ENCODE measurements around the gene ELOVL1.

Gene ELOVL1

DNA sequence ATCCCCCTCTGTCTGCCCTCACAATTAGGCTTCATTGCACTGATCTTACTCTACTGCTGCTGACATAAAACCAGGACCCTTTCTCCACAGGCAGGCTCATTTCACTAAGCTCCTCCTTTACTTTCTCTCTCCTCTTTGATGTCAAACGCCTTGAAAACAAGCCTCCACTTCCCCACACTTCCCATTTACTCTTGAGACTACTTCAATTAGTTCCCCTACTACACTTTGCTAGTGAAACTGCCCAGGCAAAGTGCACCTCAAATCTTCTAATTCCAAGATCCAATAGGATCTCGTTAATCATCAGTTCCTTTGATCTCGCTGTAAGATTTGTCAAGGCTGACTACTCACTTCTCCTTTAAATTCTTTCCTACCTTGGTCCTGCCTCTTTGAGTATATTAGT is 14.9 kb downstream of the ELOVL1 start:
- TF ChIP-seq TEAD4 (IDR thresholded peaks at IDR 0.05) (no peak), NFIC (IDR thresholded peaks at IDR 0.05) (no peak), EGR1 (IDR thresholded peaks at IDR 0.05) (no peak), CEBPB (IDR thresholded peaks at IDR 0.05) (no peak)
- TF ChIP-seq, protein P1, sequence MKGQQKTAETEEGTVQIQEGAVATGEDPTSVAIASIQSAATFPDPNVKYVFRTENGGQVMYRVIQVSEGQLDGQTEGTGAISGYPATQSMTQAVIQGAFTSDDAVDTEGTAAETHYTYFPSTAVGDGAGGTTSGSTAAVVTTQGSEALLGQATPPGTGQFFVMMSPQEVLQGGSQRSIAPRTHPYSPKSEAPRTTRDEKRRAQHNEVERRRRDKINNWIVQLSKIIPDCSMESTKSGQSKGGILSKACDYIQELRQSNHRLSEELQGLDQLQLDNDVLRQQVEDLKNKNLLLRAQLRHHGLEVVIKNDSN (IDR thresholded peaks at IDR 0.05) = no peak

DNA sequence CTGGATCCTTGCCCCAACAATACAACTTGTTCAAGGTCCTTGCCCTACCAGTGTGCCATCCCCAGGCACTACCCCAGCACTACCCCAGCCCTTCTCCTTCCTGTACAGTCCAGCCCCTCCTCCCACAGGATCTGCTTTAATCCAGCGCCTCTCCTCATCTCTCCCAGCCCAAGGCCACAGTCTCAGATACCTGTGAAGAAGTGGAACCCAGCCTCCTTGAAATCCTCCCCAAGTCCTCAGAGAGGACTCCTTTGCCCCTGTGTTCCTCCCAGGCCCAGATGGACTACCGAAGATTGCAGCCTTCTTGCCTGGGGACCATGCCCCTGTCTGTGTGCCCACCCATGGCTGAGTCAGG is 15.5 kb downstream of the ELOVL1 start:
- TF ChIP-seq NFIC (IDR thresholded peaks at IDR 0.05) (no peak), CEBPB (IDR thresholded peaks at IDR 0.05) (no peak), EP300 (IDR thresholded peaks at IDR 0.05; ENCODE audit: borderline replicate concordance) (no peak), RAD21 (IDR thresholded peaks at IDR 0.05; ENCODE audit: low read depth) (no peak), FOXM1 (IDR thresholded peaks at IDR 0.05; ENCODE audit: borderline replicate concordance, low read depth) (no peak)
- TF ChIP-seq, protein P2, sequence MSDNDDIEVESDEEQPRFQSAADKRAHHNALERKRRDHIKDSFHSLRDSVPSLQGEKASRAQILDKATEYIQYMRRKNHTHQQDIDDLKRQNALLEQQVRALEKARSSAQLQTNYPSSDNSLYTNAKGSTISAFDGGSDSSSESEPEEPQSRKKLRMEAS (IDR thresholded peaks at IDR 0.05) = no peak

DNA sequence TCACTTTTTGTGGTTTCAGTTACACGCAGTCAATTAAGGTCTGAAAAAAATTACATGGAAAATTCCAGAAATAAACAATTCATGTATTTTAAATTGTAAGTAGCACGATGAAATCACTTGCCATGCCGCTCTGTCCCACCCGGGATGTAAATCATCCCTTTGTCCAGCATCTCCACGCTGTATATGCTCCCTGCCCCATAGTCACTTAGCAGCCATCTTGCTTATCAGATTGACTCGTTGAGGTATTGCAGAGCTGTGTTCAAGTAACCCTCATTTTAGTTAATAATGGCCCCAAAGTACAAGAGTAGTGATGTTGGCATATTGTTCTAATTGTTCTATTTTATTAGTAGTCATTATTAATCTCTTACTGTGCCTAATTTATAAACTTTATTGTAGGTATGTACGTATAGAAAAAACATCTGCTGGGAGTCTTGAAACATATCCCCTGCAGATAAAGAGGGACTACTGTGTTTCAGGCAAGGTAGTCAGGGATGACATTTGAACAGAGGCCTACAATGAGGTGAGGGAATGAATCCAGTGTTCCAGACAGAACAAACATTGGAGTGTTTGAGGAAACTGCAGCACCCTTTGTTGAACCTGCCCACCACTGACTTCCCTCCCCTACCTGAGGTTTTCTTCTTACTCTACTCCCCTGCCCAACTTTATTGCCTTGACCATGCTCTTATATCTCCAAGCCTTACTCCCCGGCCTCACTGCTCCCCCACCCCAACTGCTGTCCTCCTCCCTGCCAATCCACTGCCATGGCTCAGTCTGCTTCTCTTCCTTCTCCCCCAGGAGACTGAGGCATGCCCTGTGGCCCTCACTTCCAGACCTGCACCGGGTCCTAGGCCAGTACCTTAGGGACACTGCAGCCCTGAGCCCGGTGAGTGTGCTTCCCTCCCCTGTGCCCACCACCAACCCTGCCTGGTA is 16.1 kb downstream of the ELOVL1 start:
- TF ChIP-seq TEAD4 (IDR thresholded peaks at IDR 0.05) (no peak), NFIC (IDR thresholded peaks at IDR 0.05) (no peak), EP300 (IDR thresholded peaks at IDR 0.05; ENCODE audit: borderline replicate concordance) (no peak), RAD21 (IDR thresholded peaks at IDR 0.05; ENCODE audit: low read depth) (no peak)

DNA sequence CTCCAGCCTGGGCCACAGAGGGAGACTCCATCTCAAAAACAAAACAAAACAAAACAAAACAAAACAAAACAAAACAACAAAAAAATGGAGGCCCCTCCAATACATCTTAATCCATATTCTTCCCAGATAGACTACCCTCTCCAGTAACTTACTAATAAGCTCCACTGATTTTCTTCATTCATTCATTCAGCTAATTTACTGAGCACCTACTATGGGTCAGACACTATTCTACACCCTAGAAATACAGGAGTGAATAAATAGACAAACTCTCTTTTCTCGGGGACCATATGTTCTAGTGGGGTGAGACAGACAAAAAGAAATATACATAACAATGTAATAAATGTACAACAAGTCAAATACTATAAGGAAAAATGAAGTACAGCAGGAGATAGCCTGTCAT is 16.8 kb downstream of the ELOVL1 start:
- TF ChIP-seq FOXM1 (IDR thresholded peaks at IDR 0.05; ENCODE audit: borderline replicate concordance, low read depth) (no peak), YY1 (IDR thresholded peaks at IDR 0.05; ENCODE audit: low read depth) (no peak), RAD21 (IDR thresholded peaks at IDR 0.05; ENCODE audit: low read depth) (no peak), CREB1 (IDR thresholded peaks at IDR 0.05; ENCODE audit: low read depth) (no peak), TAF1 (IDR thresholded peaks at IDR 0.05; ENCODE audit: low read depth) (no peak)
- TF ChIP-seq, protein P2 (IDR thresholded peaks at IDR 0.05) = no peak

DNA sequence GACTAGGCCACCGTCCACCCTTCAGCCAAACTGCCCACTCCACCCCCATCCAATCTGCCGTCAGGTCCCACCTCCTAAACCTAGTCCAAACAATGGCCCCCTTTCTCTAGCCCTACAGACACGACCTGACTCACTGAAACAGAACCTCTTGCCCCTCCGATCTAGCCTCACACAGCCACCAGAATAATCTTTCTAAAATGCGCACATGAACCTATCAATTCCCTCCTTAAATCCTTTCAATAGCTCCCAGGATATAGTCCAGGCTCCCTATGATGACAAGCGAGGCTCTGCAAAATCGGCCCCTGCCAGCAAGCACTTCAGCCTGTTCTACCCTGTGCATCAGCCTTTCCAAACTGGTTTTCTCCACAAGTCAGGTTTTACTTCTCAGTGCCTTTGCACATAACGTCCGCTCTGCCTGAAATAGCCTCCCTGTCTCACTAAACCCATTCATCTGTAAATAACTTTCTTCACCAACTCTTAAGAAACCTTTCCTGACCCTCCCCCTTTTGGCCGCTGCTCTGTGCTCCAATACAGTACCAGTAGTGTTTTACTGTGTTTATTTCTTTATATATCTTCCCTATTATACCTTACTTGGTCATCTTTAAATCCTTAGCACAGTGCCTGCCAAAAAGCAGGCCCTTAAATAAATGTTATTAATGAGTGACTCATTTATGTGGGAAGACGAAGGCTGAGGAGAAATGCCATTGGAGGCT is 18.1 kb downstream of the ELOVL1 start:
- no peak for TF ChIP-seq TAF1 (IDR thresholded peaks at IDR 0.05; ENCODE audit: low read depth)
- no peak for TF ChIP-seq YY1 (IDR thresholded peaks at IDR 0.05; ENCODE audit: low read depth)
- no peak for TF ChIP-seq FOXM1 (IDR thresholded peaks at IDR 0.05; ENCODE audit: borderline replicate concordance, low read depth)
- no peak for TF ChIP-seq CEBPB (IDR thresholded peaks at IDR 0.05)
- TF ChIP-seq, protein P3, sequence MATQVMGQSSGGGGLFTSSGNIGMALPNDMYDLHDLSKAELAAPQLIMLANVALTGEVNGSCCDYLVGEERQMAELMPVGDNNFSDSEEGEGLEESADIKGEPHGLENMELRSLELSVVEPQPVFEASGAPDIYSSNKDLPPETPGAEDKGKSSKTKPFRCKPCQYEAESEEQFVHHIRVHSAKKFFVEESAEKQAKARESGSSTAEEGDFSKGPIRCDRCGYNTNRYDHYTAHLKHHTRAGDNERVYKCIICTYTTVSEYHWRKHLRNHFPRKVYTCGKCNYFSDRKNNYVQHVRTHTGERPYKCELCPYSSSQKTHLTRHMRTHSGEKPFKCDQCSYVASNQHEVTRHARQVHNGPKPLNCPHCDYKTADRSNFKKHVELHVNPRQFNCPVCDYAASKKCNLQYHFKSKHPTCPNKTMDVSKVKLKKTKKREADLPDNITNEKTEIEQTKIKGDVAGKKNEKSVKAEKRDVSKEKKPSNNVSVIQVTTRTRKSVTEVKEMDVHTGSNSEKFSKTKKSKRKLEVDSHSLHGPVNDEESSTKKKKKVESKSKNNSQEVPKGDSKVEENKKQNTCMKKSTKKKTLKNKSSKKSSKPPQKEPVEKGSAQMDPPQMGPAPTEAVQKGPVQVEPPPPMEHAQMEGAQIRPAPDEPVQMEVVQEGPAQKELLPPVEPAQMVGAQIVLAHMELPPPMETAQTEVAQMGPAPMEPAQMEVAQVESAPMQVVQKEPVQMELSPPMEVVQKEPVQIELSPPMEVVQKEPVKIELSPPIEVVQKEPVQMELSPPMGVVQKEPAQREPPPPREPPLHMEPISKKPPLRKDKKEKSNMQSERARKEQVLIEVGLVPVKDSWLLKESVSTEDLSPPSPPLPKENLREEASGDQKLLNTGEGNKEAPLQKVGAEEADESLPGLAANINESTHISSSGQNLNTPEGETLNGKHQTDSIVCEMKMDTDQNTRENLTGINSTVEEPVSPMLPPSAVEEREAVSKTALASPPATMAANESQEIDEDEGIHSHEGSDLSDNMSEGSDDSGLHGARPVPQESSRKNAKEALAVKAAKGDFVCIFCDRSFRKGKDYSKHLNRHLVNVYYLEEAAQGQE (IDR thresholded peaks at IDR 0.05; ENCODE audit: low read depth) = no peak
- no peak for TF ChIP-seq EGR1 (IDR thresholded peaks at IDR 0.05)
- no peak for TF ChIP-seq CREB1 (IDR thresholded peaks at IDR 0.05; ENCODE audit: low read depth)
- no peak for TF ChIP-seq EP300 (IDR thresholded peaks at IDR 0.05; ENCODE audit: borderline replicate concordance)
- no peak for TF ChIP-seq ZBTB7A (IDR thresholded peaks at IDR 0.05; ENCODE audit: low read depth)
- TF ChIP-seq TCF12 (IDR thresholded peaks at IDR 0.05; ENCODE audit: low read depth) = no peak
- TF ChIP-seq RAD21 (IDR thresholded peaks at IDR 0.05; ENCODE audit: low read depth) = no peak
- no peak for TF ChIP-seq NFIC (IDR thresholded peaks at IDR 0.05)
- TF ChIP-seq, protein P2 (IDR thresholded peaks at IDR 0.05) = no peak
- no peak for TF ChIP-seq TEAD4 (IDR thresholded peaks at IDR 0.05)
- TF ChIP-seq, protein P1 (IDR thresholded peaks at IDR 0.05) = no peak

DNA sequence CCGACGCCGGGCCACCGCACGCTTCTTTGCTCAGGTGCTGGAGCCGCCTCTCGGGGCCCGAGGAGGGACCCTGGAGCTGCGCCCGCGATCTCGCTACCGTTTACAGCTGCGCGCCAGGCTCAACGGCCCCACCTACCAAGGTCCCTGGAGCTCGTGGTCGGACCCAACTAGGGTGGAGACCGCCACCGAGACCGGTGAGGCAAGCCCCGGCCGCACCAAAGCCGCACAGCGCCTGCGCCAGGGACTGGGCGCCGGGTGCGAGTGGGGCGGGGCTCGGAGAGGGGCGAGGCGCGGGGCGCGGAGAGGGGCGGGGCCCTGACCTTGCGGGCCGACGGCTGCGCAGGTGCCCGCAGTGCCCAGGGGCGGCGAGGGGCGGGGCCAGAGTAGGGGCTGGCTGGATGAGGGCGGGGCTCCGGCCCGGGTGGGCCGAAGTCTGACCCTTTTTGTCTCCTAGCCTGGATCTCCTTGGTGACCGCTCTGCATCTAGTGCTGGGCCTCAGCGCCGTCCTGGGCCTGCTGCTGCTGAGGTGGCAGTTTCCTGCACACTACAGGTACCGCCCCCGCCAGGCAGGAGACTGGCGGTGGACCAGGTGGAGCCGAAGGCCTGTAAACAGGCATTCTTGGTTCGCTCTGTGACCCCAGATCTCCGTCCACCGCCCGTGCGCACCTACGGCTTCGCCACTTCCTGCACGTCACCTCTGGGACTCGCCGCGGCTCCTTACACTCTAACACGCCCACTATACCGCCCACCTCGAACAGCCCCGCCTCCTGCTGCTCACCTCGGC is 18.8 kb downstream of the ELOVL1 start:
- TF ChIP-seq, protein P3 (IDR thresholded peaks at IDR 0.05; ENCODE audit: low read depth) = no peak
- TF ChIP-seq YY1 (IDR thresholded peaks at IDR 0.05; ENCODE audit: low read depth) (peak; percentile 39), CREB1 (IDR thresholded peaks at IDR 0.05; ENCODE audit: low read depth) (peak; percentile 60), EP300 (IDR thresholded peaks at IDR 0.05; ENCODE audit: borderline replicate concordance) (no peak), TEAD4 (IDR thresholded peaks at IDR 0.05) (0 out of 2 replicates have a peak, but pooled peaks have one; percentile 21), TAF1 (IDR thresholded peaks at IDR 0.05; ENCODE audit: low read depth) (peak; percentile 49), EGR1 (IDR thresholded peaks at IDR 0.05) (peak; percentile 76)
- TF ChIP-seq, protein P2 (IDR thresholded peaks at IDR 0.05) = peak; percentile 87
- TF ChIP-seq, protein P1 (IDR thresholded peaks at IDR 0.05) = peak; percentile 17; the same call in 1 of the 2 replicates
